OCI-LY1 (cell line): Measurements from ENCODE around the gene GRHL1.

ENCODE experiments used
- H2AFZ ChIP-seq: fragments of 200-600 bp; sonication (generic), shearing (Covaris generic); 2 replicates; pipeline ENCODE4 v1.6.0; 2014; ENCODE audit warnings: antibody characterized with exemption, mild to moderate bottlenecking, low read length
- H3F3A ChIP-seq: fragments of 200-600 bp; sonication (generic), shearing (Covaris generic); 2 replicates; pipeline ENCODE4 v1.6.0; 2014; ENCODE audit warnings: mild to moderate bottlenecking, antibody characterized with exemption, low read length, moderate library complexity; ENCODE audit not compliant: insufficient read depth
- H3K27ac ChIP-seq: fragments of 200-600 bp; sonication (generic); 2 replicates; pipeline ENCODE4 v1.5.1; 2014; ENCODE audit warnings: low read length, mixed run types, mild to moderate bottlenecking, low read depth; ENCODE audit not compliant: poor library complexity, severe bottlenecking
- H3K27me3 ChIP-seq: fragments of 200-600 bp; sonication (generic); 2 replicates; pipeline ENCODE4 v1.6.0; 2014; ENCODE audit warnings: antibody characterized with exemption, mild to moderate bottlenecking, low read length, moderate library complexity; ENCODE audit not compliant: insufficient read depth
- H3K36me3 ChIP-seq: fragments of 200-600 bp; sonication (generic); 2 replicates; pipeline ENCODE4 v1.6.1; 2014; ENCODE audit warnings: mild to moderate bottlenecking, antibody characterized with exemption, low read length, moderate library complexity, mixed read lengths; ENCODE audit not compliant: insufficient read depth
- H3K4me1 ChIP-seq: fragments of 200-600 bp; sonication (generic); 2 replicates; pipeline ENCODE4 v1.5.1; 2014; ENCODE audit warnings: mild to moderate bottlenecking, low read length, moderate library complexity; ENCODE audit not compliant: insufficient read depth, severe bottlenecking
- H3K4me2 ChIP-seq: fragments of 200-600 bp; sonication (generic), shearing (Covaris generic); 2 replicates; pipeline ENCODE4 v1.6.1; 2014; ENCODE audit warnings: low read length
- H3K4me3 ChIP-seq: fragments of 200-600 bp; sonication (generic); 2 replicates; pipeline ENCODE4 v1.5.1; 2014; ENCODE audit warnings: low read length, low read depth, mild to moderate bottlenecking, mixed read lengths; ENCODE audit not compliant: poor library complexity, severe bottlenecking
- H3K79me2 ChIP-seq: fragments of 200-600 bp; shearing (Covaris generic); 2 replicates; pipeline ENCODE4 v1.6.1; 2016; ENCODE audit warnings: mixed run types, low read length, mixed read lengths; ENCODE audit not compliant: insufficient read depth
- H3K9ac ChIP-seq: fragments of 200-600 bp; sonication (generic), shearing (Covaris generic); 2 replicates; pipeline ENCODE4 v1.6.1; 2014; ENCODE audit warnings: mild to moderate bottlenecking, low read length, mixed read lengths
- H3K9me2 ChIP-seq: fragments of 200-600 bp; sonication (generic), shearing (Covaris generic); 2 replicates; pipeline ENCODE4 v1.6.1; 2014; ENCODE audit warnings: low read depth, mild to moderate bottlenecking, low read length, mixed read lengths
- H3K9me3 ChIP-seq: fragments of 200-600 bp; shearing (Covaris generic); 2 replicates; pipeline ENCODE4 v1.6.1; 2014; ENCODE audit warnings: low read length, mixed read lengths
- H4K20me1 ChIP-seq: fragments of 200-600 bp; sonication (generic), shearing (Covaris generic); 2 replicates; pipeline ENCODE4 v1.6.0; 2016; ENCODE audit warnings: mild to moderate bottlenecking, low read length; ENCODE audit not compliant: insufficient read depth
- EZH2 ChIP-seq: fragments of 200-600 bp; sonication (generic), shearing (Covaris generic); IDR thresholded peaks from 2 replicates; pipeline ENCODE4 v1.8.0; 2017; ENCODE audit warnings: borderline replicate concordance, mixed run types, mild to moderate bottlenecking, antibody characterized with exemption, low read length, moderate library complexity, mixed read lengths
- TF ChIP-seq, protein P1 (sequence below): fragments of 200-600 bp; sonication (generic), shearing (Covaris generic); IDR thresholded peaks from 2 replicates; pipeline ENCODE4 v1.5.1; 2017; ENCODE audit warnings: mild to moderate bottlenecking, antibody characterized with exemption, low read length, moderate library complexity, mixed read lengths

The GRHL1 gene

DNA sequence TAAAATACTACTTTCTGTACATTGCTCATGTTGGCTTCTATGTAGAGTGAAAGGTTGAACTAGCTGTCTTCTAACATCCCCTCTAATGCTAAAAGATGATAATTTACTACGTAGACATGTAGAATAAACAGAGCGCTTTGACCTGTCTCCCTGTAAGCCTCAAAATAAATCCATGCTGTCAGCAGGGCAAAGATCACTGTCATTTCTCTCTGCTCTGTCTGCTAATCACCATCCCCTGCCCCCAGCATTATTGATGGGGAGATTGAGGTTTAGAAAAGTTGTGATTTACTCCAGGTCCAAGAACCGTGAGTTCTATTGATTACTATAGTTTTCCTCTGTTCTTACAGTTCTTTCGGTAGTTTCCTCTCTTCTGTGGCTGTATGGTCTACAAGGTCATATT, 39.0 kb upstream of the GRHL1 start:
- Histone ChIP-seq H3K4me1 (no peaks in the 10 kb centered on the region), H3K79me2 (no peaks in the 10 kb centered on the region), H3K27me3 (no peaks in the 10 kb centered on the region), H3K4me2 (no peak overlapping the region), H3K27ac (no peak overlapping the region), H3K4me3 (no peak overlapping the region), H2AFZ (no peak overlapping the region), H4K20me1 (no peaks in the 10 kb centered on the region), H3K9me3 (no peaks in the 10 kb centered on the region), H3K9ac (no peak overlapping the region), H3F3A (no peaks in the 10 kb centered on the region), H3K9me2 (no peaks in the 10 kb centered on the region), H3K36me3 (peaks cover 43% of the 10 kb centered on the region; the same call in 1 of the 2 replicates)
- TF ChIP-seq, protein P1, sequence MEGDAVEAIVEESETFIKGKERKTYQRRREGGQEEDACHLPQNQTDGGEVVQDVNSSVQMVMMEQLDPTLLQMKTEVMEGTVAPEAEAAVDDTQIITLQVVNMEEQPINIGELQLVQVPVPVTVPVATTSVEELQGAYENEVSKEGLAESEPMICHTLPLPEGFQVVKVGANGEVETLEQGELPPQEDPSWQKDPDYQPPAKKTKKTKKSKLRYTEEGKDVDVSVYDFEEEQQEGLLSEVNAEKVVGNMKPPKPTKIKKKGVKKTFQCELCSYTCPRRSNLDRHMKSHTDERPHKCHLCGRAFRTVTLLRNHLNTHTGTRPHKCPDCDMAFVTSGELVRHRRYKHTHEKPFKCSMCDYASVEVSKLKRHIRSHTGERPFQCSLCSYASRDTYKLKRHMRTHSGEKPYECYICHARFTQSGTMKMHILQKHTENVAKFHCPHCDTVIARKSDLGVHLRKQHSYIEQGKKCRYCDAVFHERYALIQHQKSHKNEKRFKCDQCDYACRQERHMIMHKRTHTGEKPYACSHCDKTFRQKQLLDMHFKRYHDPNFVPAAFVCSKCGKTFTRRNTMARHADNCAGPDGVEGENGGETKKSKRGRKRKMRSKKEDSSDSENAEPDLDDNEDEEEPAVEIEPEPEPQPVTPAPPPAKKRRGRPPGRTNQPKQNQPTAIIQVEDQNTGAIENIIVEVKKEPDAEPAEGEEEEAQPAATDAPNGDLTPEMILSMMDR, result no peak
- no peak for TF ChIP-seq EZH2

DNA sequence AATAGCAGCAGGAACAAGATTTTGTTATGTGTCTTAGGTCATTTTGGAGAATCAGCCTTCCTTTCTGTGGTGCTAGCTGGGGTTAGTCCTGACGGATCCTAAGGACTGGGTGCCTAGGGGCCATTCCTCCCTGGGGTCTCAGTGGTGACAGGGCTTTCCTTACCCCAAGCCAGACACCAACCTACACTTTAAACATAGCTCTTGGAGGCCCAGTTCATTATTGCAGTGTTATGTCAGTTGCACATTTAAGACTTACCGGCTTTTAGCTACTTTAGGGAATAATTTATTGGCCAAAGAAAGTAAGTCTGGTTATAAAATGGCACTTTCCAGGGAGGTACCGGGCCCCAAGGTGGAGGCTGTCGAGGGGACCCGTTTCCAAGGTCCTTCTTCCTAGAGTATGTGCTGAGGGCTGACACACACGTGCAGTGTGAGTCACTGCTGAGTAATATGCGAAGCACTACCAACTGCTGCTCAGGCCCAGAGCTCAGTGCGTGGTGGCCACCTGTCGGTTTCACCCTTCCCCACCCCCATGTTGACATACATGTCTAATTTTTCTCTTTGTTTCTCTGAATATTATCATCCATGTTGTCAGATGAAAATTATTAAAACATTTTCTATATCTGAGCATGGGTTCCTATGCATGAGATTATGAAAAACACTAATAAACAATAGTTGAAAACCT, 37.0 kb upstream of the GRHL1 start:
- H3K27ac ChIP-seq, result no peak overlapping the region

DNA sequence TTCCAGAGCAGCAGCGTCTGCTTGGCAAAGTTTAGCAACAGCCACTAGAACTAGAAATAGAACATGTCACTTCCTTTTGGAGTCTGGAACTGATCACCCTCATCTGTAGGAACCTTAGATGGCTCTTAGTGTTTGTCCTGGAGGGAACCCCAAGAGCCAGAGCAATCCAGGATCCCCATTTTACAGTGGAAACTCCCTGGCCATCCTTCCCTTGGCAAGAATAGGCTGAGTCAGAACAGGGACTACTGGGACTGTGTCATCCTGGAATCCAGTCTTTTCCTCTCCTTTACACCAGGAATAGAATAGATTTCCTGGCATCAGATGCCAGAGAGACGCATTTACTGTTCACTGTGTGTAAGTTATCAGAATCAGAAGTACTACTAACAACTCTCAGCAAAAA, 33.2 kb upstream of the GRHL1 start:
- TF ChIP-seq EZH2, result no peak
- TF ChIP-seq, protein P1, result no peak
- H3K4me2 ChIP-seq, result no peak overlapping the region
- H2AFZ ChIP-seq, result no peak overlapping the region
- no peaks in the 10 kb centered on the region for H3K9me3 ChIP-seq
- no peaks in the 10 kb centered on the region for H3K27me3 ChIP-seq
- H3K4me1 ChIP-seq, result no peaks in the 10 kb centered on the region
- no peak overlapping the region for H3K27ac ChIP-seq
- no peaks in the 10 kb centered on the region for H3K9me2 ChIP-seq
- H3K79me2 ChIP-seq, result no peaks in the 10 kb centered on the region
- peaks cover 48% of the 10 kb centered on the region; the same call in 1 of the 2 replicates for H3K36me3 ChIP-seq
- no peak overlapping the region for H3K9ac ChIP-seq
- no peaks in the 10 kb centered on the region for H4K20me1 ChIP-seq
- no peaks in the 10 kb centered on the region for H3F3A ChIP-seq
- no peak overlapping the region for H3K4me3 ChIP-seq

More for the DNA sequence above, 37.0 kb upstream of the GRHL1 start:
- Histone ChIP-seq H3K9ac (no peak overlapping the region), H3K4me2 (no peak overlapping the region), H3K79me2 (no peaks in the 10 kb centered on the region), H3K9me2 (no peaks in the 10 kb centered on the region), H4K20me1 (no peaks in the 10 kb centered on the region), H3K4me3 (no peak overlapping the region), H3K4me1 (no peaks in the 10 kb centered on the region), H3F3A (no peaks in the 10 kb centered on the region), H3K27me3 (no peaks in the 10 kb centered on the region), H3K36me3 (peaks cover 57% of the 10 kb centered on the region; the same call in 1 of the 2 replicates), H2AFZ (no peak overlapping the region), H3K9me3 (no peaks in the 10 kb centered on the region)
- TF ChIP-seq, protein P1, result no peak
